Measurements from ENCODE around the gene ICOS.
"Not testable (repeated sequence)": the region's sequence is repeated elsewhere in the genome, so short reads cannot be mapped to it uniquely, and the experiment has no call there.

Gene ICOS

DNA sequence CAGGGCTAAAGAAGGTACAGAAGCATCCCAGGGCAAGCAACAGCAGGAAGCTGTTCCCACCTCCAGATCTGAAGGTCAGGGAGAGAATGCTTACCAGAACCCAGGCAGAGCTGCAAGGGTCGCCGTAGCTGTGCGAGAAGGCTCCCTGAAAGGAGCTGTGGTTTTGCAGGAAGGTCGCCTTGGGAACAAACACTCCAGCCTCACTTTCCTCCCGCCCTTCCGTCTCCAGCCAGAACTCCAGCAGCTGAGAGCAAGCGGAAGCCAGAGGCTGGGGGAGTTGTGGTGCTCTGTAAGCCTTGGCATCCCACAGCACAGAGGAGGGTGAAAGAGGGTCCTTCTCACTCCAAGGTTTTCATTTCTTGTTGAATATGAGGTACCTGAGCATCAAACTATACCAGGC, 18.3 kb upstream of the ICOS start:
- no peak for DNase-seq (ENCODE audit: low read depth, low spot score)

DNA sequence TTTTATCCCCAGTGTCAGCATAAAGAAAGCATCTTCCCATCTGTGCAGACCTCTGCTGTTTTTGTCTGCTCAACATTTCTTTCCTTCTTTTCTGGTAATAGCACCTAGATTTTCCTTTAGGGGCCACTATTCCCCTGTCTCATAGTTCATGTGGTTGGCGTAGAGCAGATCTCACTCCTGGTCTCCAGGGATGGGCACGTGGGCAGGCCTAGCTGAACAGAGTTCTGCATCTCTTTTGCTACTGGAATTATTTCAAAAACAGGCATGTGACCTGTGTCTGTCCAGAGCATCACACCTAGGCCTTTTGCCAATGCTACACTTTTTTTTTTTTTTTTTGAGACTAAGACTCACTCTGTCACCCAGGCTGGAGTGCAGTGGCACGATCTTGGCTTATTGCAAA, 17.7 kb upstream of the ICOS start:
- no peak for DNase-seq (ENCODE audit: low read depth, low spot score)

DNA sequence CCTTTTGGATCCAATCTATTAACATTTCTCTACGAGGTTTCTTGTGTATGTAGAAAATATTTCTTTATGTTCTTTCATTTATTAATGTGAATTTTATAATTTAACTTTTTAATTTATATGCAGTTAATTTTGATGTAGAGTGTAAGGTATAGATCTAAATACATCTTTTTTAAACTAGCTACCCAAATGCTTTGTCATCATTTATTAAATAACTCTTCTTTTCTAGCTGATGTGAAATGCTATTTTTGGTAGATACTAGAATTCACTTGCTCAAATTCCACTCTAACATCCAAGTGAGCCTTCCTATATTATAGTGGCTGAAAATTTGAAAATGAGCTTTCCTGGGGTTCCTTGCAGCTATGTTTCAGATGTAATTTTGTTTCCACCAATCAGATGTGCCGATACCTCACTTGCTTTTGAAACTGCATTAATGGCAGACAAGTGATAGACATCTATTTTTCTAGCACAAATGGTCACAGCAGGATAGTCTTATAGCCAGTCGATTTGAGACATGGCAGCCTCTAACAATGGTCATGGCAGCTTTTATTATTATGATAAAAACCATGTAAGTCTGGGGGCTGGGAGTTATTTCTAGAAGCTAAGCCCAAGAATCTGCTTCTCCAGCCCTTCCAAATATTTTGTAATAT, 10.9 kb upstream of the ICOS start:
- DNase-seq (ENCODE audit: low read depth, low spot score), result no peak

DNA sequence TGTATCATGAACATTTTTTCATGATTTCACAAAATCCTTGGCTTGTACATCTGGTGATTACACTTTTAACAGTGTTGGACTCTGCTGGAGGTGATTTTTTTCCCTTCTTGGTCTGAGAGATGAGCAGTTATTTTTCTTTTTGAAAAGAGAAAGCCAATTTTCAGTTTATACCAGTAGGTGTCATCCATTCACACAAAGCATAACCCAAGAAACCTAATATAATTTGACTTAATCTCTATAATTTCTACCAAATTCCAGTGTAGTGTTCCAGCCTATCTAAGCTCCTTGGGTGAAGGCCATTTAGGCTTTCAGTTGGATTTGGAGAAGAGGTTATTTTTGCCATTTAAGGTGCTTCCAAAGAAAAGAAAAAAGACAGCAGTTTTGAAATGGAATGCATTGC, 7.7 kb upstream of the ICOS start:
- no peak for DNase-seq (ENCODE audit: low read depth, low spot score)

DNA sequence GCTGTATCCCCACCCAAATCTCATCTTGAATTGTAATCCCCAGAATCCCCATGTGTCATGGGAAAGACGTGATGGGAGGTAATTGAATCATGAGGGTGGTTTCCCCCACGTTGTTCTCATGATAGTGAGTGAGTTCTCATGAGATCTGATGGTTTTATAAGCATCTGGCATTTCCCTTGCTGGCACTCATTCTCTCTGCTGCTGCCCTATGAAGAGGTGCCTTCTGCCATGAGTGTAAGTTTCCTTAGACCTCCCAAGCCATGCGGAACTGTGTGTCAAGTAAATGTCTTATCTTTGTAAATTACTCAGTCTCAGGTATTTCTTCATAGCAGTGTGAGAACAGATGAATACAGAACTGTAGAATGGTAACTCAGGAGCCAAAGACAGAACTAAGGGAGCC, 5.3 kb upstream of the ICOS start:
- not testable (repeated sequence) for DNase-seq (ENCODE audit: low read depth, low spot score)

DNA sequence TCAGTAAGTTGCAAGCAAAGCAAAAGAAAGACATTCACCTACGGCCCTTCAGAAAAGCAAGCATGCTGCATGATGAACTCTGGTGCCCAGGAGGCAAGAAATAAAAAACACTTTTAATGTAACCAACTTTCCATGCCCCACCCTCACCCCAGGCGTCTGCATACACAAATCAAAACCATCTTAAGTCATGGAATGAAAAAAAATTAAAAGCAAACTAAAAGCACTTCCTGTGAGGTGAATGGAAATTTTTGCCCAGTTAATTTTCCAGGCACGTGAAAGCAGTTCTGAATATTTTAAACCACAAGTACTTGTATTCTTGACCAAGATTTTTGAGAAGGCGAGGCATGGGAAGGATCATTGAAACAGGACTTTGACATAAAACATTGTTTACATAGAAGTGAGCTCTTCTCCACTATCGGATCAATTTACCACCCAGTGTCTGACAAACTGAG, 2.5 kb upstream of the ICOS start:
- DNase-seq (ENCODE audit: low read depth, low spot score), result no peak

DNA sequence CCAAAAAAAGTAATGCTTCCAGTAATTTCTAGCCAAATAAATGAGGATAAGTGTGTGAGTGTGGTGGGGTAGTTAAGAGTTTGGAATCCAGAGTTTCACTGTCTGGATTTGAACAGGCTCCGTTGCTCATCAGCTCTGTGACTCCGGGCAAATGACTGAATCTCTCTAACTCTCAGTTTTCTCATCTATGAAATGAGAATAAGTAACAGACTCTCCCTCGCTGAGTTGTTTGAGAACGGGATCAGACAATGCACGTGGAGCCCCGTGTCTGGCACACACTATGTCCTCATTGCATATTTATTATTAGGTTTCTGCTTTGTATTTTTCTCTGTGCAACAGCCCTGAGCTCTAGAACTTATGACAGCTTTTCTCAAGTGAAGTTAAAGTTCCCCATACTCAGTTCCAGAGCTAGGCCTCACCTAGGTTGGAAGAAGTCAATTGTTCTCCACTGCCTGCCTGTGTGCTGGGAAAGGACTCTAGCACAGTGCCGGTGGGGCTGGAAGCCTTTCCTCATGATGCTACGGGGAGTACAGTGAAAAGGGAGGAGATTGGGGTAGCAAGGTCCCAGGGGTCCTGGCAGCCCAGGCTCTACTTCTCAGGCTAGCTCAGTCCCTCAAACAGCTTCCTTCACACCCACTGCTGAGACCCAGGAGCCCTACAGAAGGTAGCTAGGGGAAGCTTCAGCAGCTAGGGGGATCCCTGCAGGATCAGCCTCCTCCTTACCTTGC, 1.7 kb upstream of the ICOS start:
- no peak for DNase-seq (ENCODE audit: low read depth, low spot score)

DNA sequence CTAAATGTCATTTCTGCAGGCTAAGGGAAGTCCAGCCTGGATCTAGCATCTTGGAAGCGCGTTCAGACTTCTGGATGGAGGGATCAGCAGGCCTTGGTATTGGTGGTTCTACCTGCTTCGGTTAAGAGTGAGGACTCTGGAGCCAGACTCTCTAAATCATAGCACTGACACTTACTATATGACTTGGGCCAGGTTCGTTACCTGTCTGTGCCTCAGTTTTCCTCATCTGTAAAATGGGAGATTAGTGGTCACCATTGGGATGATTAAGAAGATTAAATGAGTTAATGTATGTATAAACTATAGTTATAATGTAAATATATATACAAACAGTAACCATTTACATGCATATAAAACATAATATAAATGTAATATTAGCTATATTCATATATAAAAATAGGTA, 995 bp upstream of the ICOS start:
- no peak for DNase-seq (ENCODE audit: low read depth, low spot score)

DNA sequence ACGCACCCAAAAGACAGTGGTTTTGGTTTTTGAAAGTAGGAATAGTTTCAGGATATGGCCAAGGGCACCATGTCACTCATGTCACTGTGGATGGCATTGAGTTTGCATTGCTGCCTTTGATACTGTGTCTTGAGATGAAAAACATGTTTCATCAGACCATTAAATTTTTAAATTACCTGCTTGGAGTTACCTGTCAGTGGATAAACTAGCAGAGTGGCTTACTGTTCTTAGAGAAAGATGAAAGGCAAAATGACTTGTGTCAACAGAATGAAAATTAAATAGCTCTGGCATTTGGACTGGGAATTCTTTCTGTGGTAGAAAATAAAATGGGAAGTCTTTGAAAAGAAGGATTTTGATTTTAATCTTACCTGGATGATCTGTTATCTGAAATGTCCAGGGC, 386 bp downstream of the ICOS start:
- no peak for DNase-seq (ENCODE audit: low read depth, low spot score)

DNA sequence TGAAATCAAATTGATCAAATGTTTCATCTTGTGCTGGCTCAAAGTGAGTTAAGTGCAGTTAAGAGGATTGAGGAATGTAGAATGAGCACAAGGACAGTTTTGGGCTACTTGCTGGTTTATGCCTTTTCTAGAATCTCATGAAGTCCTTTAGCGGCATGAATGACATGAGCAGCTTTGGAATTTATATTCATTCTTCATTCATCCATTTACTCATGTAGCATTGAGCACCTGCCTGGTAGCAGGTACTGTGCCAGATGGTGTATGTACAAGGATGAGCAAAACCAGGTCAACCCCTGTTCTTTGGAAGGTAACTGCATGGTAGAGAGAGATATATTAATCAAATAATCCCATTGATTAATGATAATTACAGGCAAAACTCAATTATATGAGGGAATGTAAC, 1.2 kb downstream of the ICOS start:
- DNase-seq (ENCODE audit: low read depth, low spot score), result no peak

DNA sequence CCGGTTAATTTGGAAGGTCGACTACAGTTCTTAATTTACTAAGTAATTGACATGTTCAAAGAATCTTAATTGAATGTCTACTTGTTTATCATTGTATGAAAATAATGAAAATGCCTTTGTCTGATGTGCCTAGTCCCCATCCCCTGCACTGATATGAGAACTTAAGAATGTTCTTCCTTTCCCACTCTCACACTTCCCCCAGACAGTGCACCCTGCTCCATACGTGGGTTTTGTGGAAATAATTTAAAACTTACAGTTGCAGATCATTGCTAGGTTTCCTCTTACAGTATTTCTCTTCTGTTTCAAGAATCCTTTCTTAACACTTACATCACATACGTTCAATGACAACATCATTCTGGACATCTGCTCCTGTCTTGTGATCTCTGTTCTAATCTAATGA, 3.5 kb downstream of the ICOS start:
- no peak for DNase-seq (ENCODE audit: low read depth, low spot score)

DNA sequence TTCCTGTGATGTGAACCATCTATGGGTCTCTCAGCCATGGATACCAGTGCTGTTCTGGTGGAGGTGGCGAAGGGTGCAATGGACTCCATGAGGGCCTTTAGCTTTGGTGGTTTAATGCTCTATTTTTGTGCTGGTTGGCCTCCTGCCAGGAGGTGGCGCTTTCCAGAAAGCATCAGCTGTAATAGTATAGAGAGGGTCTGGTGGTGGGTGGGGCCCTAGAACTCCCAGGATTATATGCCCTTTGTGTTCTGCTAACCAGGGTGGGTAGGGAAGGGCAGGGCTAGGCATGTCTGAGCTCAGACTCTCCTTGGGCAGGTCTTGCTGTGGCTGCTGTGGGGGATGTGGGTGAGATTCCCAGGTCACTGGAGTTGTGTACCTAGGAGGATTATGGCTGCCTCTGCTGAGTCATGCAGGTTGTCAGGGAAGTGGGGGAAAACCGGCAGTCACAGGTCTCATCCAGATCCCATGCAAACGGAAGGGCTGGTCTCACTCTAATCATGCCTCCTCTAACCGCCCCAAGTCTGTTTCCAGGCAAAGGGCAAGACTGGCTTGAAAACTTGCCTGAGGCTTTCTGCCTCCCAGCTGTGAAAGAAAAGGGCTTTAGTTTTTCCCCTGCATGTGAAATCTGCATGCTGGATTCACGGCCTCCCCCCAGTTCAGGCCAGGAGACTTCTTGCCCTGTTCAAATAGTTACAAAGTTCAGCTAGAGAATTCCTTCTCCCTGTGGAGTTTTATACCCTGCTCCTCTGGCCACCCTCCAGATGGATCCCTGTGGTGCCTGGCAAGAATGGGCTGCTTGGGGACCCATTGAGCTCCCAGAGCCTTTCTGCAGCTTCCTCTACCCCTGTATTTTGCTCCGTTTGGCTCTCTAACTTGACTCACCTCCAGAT, 7.2 kb downstream of the ICOS start:
- DNase-seq (ENCODE audit: low read depth, low spot score), result not testable (repeated sequence)

DNA sequence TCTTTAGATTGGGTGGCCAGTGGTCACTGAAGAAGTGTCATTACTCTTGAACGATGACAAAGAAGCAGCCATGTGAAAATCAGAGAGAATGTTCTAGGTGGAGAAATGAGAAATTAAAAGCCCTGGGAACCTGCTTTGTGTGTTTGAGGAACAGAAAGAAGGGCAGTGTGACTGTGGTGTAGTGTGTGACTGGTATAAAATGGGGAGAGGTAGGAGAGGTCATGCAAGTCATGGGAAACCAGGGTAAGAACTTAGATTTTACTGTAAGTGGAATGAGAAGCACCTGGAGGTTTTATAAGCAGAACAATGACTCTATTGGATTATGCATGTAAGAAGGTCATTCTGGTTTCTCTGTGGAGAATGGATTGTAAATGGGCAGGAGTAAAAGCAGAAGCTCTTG, 12.2 kb downstream of the ICOS start:
- DNase-seq (ENCODE audit: low read depth, low spot score), result no peak

DNA sequence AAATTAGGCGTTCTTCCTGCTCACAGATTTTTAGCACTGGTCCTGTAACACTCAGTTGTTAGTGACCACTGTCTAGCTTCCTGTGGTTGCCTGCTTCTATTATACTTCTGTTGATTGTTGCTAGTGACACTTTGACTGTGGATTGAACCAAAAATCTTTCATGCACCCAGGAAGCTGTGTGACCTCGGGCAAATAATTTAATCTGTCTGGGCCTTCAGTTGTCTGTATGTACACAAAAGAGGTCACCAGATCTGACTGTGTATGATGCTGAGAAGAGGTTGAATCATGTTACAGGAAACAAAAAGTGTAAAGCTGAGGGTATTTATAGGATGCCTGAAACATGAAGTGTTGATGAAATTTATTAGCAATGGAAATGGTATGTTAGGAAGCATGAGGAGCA, 12.7 kb downstream of the ICOS start:
- no peak for DNase-seq (ENCODE audit: low read depth, low spot score)

DNA sequence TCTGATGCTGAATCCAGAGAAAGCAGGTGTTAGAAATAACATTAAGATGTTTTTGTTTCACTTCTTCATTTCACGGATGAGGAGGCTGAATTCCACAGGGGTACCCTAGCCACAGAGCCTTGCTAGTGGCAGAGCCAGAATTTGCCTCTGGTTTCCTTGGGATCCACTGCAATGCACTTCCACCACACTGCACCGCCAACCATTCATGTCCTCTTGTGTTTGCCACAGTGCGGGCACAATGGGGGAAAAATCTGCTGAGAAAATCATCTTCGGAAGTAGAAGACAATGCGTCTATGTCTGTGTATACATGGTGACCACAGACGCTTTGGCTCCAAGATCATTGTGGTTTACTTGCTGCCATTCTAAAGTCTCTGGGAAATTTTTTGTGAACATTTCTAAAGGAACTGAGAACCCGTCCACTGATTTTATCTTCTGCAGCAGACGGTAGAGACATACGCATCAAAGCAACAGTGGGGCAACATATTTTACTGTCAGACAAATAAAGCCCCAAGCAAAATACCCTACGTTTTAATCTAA, 14.9 kb downstream of the ICOS start:
- no peak for DNase-seq (ENCODE audit: low read depth, low spot score)

DNA sequence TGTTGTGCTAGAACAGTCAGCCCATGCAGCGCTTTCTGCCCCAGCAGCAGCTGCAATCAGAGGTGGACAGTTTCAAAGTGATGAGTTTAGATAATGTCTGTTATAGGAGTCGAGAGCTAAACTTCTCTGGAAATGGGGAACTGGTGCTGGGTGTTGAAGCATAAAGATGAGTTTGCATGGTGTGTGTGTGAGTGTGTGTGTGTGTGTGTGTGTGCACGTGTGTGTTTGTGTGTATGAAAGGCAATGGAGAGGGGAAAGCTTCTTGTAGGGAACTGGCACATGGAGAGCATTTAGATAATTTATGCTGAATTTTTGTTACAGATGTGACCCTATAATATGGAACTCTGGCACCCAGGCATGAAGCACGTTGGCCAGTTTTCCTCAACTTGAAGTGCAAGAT, 22.7 kb downstream of the ICOS start:
- no peak for DNase-seq (ENCODE audit: low read depth, low spot score)

DNA sequence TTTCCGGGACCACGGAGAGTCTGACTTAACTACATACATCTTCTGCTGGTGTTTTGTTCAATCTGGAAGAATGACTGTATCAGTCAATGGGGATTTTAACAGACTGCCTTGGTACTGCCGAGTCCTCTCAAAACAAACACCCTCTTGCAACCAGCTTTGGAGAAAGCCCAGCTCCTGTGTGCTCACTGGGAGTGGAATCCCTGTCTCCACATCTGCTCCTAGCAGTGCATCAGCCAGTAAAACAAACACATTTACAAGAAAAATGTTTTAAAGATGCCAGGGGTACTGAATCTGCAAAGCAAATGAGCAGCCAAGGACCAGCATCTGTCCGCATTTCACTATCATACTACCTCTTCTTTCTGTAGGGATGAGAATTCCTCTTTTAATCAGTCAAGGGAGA, 23.1 kb downstream of the ICOS start:
- no peak for DNase-seq (ENCODE audit: low read depth, low spot score)

DNA sequence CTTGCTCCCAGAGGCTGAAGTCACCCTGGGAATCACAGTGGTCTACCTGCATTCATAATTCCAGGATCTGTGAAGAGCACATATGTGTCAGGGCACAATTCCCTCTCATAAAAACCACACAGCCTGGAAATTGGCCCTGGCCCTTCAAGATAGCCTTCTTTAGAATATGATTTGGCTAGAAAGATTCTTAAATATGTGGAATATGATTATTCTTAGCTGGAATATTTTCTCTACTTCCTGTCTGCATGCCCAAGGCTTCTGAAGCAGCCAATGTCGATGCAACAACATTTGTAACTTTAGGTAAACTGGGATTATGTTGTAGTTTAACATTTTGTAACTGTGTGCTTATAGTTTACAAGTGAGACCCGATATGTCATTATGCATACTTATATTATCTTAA, 24.2 kb downstream of the ICOS start:
- no peak for DNase-seq (ENCODE audit: low read depth, low spot score)

DNA sequence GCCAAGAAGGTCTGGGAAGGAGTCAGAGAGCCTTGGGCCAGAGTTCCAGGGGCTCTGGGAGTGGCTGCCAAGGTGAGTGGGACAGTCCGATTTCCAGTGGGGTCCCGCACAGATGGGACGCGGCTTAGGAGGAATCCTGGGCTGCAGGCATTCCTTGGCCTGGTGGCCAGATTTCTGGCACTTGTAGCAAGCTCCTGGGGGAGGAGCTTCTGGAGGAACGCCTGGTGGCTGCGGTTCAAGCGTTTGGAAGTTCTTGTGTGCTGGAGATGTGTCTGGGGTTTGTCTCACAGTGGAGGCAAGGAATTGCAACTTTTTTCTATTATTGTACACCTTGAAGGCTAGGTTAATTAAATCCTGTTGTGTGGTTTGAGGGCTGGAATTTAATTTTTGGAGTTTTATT, 28.6 kb downstream of the ICOS start:
- DNase-seq (ENCODE audit: low read depth, low spot score), result not testable (repeated sequence)

DNA sequence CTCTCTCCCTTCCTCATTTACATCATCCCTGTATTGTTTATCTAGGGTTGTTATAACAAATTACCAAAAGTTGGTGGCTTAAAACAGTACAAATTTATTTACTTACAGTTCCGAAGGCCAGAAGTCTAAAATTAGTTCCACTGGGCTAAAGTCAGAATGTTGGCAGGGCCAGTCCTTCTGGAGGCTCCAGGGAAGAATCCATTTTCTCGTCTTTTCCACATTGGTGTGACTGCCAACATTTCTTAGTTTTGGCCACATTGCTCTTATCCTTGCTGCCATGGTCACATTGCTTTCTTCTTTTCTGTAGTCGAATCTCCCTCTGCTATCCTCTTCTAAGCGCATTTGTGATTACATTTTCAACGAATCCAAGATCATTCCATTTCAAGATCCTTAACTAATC, 34.7 kb downstream of the ICOS start:
- no peak for DNase-seq (ENCODE audit: low read depth, low spot score)

DNA sequence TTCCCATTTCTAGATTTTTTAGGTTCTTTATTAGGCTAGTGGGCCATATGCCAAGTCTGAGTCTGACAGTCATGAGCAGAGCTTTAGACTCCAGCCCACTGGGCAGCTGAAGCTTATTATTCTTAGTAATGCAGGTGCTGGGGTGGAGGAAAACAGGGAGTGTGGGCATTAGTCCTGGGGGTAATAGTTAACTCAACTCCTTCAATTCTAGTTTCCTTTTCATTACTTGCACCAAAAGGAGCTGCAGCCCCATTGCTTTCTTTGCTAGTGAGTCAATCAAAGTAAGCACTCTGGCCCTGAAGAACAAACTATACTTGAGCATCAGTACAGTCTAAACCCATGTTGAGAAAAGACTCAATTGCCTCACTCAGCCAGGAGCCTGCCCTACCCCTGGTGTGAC, 35.5 kb downstream of the ICOS start:
- no peak for DNase-seq (ENCODE audit: low read depth, low spot score)

DNA sequence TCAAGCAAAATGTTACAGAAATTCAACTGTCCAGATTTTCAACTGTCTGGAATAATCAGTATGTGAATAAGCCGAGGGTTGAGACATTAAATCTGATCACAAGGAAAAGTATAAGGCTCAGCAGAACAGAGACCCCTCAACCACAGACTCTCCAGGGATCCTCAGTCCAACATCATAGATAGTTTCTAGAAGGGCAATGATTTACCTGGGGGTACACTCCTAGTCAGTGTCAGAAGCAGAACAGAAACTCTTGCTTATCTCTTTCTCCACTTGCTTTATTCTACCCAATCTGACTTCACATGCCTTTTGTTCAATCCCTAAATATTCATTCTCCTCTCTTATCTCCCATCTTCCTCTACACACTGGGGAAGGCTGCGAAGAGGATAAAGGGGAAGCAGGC, 36.4 kb downstream of the ICOS start:
- no peak for DNase-seq (ENCODE audit: low read depth, low spot score)

Data from brain pericyte (primary cell).